GM23248 (cell line): ENCODE data around the gene JDP2.

Experiments used
- EZH2 ChIP-seq: fragments of 200-600 bp; sonication (generic); IDR thresholded peaks from 2 replicates; pipeline ENCODE4 v1.6.1; 2018; ENCODE audit warnings: antibody characterized with exemption, mild to moderate bottlenecking; ENCODE audit not compliant: insufficient read depth, poor library complexity, severe bottlenecking
- EZH2phosphoT487 ChIP-seq: fragments of 200-600 bp; sonication (generic); IDR thresholded peaks from 2 replicates; pipeline ENCODE4 v1.6.1; 2018; ENCODE audit warnings: antibody characterized with exemption, moderate library complexity, mild to moderate bottlenecking, low read depth; ENCODE audit not compliant: insufficient read depth

DNA sequence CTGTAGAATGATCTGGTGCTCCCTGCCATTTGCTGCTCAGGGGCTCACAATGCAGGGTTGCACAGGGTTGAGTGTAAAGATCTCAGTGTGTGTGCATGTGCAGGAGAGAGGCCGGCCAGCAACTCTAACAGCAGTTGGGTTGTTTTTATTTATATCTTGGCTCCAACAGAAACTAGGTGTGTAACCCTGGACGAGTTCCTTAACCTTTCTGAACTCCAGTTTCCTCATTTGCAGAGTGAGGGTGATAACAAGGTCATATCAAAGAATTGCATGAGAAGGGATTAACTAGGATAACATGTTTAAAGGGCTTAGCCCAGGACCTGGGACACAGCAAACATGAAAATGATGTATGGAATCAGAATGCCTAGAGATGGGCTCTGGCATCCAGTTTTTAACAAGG, 14.8 kb upstream of the JDP2 start:
- TF ChIP-seq EZH2: no peak
- TF ChIP-seq EZH2phosphoT487: no peak
